ENCODE measurements around the gene IFITM1. TPM values are rescaled to one million over a fixed set of nuclear protein-coding genes. Genes with fewer than 3 reads are reported as not detected.
"Not testable (repeated sequence)": the region's sequence is repeated elsewhere in the genome, so short reads cannot be mapped to it uniquely, and the experiment has no call there.

Gene IFITM1
- total and polyA plus RNA-seq, 2 donors: 206 to 463 TPM

DNA sequence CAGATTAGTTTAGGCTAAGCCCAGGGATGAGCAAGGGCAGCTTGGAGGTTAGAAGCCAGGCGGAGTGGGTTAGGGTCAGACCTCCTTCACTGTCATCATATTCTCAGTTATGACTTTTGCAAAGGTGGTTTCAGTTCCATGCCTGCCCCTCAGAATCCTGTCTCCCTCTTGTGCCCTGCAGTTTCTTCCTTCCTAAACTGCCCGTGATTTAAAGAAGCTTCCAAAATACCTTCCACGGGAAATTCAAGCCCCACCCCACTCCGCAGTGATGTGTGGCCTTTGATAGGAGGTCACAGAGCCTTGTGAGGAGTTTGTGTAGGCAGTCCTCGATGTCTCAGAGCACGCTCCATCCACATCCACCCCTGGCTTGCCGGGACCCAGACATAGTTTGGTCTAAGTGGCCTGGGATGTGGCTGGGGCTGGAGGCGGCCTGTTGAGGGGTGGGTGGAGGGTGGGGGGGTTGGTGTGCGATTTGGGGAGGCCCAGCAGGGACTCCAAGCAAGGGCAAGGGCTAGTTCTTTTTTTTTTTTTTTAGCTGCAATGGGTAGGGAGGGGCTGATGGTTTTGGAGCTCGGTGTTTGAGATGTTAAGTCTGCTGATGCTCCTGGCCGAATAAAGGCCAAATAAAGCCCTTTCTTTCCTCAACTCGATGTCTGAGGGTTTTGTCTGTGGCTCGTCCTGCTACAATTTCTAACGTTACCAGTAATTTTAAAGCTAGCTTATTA, 1.6 kb upstream of the IFITM1 start:
- H3K27ac ChIP-seq (ENCODE audit: low read depth in 1 of 2, low read length in 1 of 2): peak overlapping the region; percentile 23 to 67
- H3K4me1 ChIP-seq (ENCODE audit: control insufficient read depth in 2 of 2, insufficient read depth in 2 of 2, low read length in 2 of 2): peaks cover 32 to 74% of the 10 kb centered on the region in 2 donors
- H3K4me3 ChIP-seq (ENCODE audit: low read length in 2 of 2): no peak overlapping the region
- no peaks in the 10 kb centered on the region for H3K9me3 ChIP-seq (ENCODE audit: control insufficient read depth in 2 of 2, insufficient read depth in 1 of 2, low read length in 1 of 2)
- peaks cover 4 to 31% of the 10 kb centered on the region in 2 donors for H3K27me3 ChIP-seq (ENCODE audit: control insufficient read depth in 2 of 2, insufficient read depth in 1 of 2, low read length in 1 of 2)
- WGBS: 80% methylated on average over 14 of the region's 14 CpGs
- no peaks in the 10 kb centered on the region for H3K36me3 ChIP-seq (ENCODE audit: control insufficient read depth in 2 of 2, insufficient read depth in 2 of 2, low read length in 1 of 2)
- peak in 1 of 9 donors; percentile 38 for DNase-seq (ENCODE audit: low read depth in 6 of 9, low spot score in 9 of 9)

DNA sequence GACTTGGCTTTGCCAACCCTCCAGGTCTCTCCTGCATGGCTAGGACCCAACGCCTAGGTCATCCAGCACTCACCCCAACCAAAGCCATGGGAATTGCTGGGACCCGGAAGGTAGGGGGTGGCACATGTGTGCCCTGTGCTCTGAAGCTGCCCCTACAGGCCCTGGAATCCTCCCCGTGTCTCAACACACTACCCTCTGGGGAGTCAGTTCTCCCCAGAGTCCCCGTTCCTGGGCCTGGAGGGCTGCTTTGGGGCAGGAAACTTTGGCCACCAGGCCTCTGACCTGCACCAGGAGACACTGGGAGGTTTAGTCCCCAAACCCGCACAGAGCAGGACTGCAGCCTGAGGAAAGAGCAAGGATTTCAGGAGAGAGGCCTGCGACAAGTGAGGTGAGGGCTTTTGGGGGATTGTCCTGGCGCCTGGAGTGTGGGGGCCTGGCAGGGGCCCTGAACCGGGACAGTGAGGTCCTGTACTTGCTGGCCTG, 495 bp upstream of the IFITM1 start:
- H3K4me3 ChIP-seq (ENCODE audit: low read length in 2 of 2): peak overlapping the region; percentile 52 to 54
- 62% methylated on average over 8 of the region's 8 CpGs for WGBS
- H3K9me3 ChIP-seq (ENCODE audit: control insufficient read depth in 2 of 2, insufficient read depth in 1 of 2, low read length in 1 of 2): no peaks in the 10 kb centered on the region
- H3K27me3 ChIP-seq (ENCODE audit: control insufficient read depth in 2 of 2, insufficient read depth in 1 of 2, low read length in 1 of 2): peaks cover 4 to 36% of the 10 kb centered on the region in 2 donors
- H3K36me3 ChIP-seq (ENCODE audit: control insufficient read depth in 2 of 2, insufficient read depth in 2 of 2, low read length in 1 of 2): no peaks in the 10 kb centered on the region
- peaks cover 29 to 69% of the 10 kb centered on the region in 2 donors for H3K4me1 ChIP-seq (ENCODE audit: control insufficient read depth in 2 of 2, insufficient read depth in 2 of 2, low read length in 2 of 2)
- no peak for DNase-seq (ENCODE audit: low read depth in 6 of 9, low spot score in 9 of 9)
- peak overlapping the region; percentile 86 to 95 for H3K27ac ChIP-seq (ENCODE audit: low read depth in 1 of 2, low read length in 1 of 2)

DNA sequence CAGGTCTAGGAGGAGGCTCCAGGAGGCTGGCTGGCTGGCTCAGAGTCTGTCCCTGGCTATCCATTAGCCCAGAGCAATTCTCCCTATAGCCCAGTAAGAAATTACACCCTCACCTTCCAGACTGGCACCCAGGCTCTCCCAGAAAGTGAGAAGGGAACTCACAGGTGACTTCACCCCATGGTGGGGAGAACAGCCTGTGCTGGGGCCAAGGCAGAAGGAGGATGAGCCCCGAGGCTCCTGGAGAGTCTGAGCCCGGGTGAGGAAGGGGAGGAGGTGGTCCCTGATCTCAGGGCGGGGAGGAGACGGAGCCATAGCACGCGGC, 675 bp downstream of the IFITM1 start:
- H3K9me3 ChIP-seq (ENCODE audit: control insufficient read depth in 2 of 2, insufficient read depth in 1 of 2, low read length in 1 of 2); H3K36me3 ChIP-seq (ENCODE audit: control insufficient read depth in 2 of 2, insufficient read depth in 2 of 2, low read length in 1 of 2); DNase-seq (ENCODE audit: low read depth in 6 of 9, low spot score in 9 of 9): not testable (repeated sequence)
- 2% methylated on average over 6 of the region's 6 CpGs for WGBS
- Histone ChIP-seq H3K4me3 (ENCODE audit: low read length in 2 of 2) (peak overlapping the region; percentile 52 to 54), H3K4me1 (ENCODE audit: control insufficient read depth in 2 of 2, insufficient read depth in 2 of 2, low read length in 2 of 2) (peaks cover 29 to 61% of the 10 kb centered on the region in 2 donors), H3K27ac (ENCODE audit: low read depth in 1 of 2, low read length in 1 of 2) (peak overlapping the region; percentile 86 to 95), H3K27me3 (ENCODE audit: control insufficient read depth in 2 of 2, insufficient read depth in 1 of 2, low read length in 1 of 2) (peaks cover 4 to 36% of the 10 kb centered on the region in 2 donors)

DNA sequence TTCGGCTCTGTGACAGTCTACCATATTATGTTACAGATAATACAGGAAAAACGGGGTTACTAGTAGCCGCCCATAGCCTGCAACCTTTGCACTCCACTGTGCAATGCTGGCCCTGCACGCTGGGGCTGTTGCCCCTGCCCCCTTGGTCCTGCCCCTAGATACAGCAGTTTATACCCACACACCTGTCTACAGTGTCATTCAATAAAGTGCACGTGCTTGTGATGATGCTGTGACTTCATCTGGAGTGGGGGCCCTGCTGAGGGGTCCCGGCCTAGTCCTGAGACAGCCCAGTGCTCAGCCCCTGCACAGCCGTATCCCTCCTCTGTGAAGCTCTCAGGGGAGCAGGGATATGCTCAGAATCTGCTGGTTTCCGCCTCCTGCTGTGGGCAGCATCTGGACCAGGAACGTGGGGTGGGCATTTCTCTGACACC, 1.2 kb downstream of the IFITM1 start:
- Histone ChIP-seq H3K4me1 (ENCODE audit: control insufficient read depth in 2 of 2, insufficient read depth in 2 of 2, low read length in 2 of 2) (peaks cover 29 to 60% of the 10 kb centered on the region in 2 donors), H3K9me3 (ENCODE audit: control insufficient read depth in 2 of 2, insufficient read depth in 1 of 2, low read length in 1 of 2) (no peaks in the 10 kb centered on the region), H3K27me3 (ENCODE audit: control insufficient read depth in 2 of 2, insufficient read depth in 1 of 2, low read length in 1 of 2) (peaks cover 4 to 34% of the 10 kb centered on the region in 2 donors), H3K36me3 (ENCODE audit: control insufficient read depth in 2 of 2, insufficient read depth in 2 of 2, low read length in 1 of 2) (no peaks in the 10 kb centered on the region), H3K27ac (ENCODE audit: low read depth in 1 of 2, low read length in 1 of 2) (peak overlapping the region; percentile 69 to 80), H3K4me3 (ENCODE audit: low read length in 2 of 2) (peak overlapping the region; percentile 52 to 54)
- WGBS: 68% methylated on average over 9 of the region's 9 CpGs
- DNase-seq (ENCODE audit: low read depth in 6 of 9, low spot score in 9 of 9): peak in 1 of 9 donors; percentile 46

DNA sequence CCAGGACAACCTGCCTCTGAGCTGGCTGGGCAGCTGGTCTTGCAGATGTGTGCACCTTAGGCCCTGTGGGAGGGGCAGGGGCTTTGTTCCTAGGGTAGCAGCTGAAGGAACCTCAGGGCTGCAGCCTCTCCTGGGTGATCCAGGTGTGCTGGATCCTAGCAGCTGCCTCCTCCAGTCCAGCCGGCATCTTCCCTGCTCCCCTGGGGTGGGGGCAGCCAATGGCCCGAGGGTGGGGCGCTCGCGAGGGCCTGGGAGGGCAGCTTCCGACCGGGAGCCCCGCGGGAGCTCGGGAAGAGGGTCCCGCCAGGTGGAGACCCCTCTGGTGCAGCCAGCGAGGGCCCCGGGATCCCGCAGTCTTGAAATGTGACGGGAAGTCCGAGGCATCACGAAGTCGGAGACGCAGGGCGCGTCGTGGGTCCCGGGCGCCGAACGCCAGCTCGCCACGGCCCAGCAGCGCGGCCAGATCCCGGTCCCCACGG, 1.7 kb downstream of the IFITM1 start:
- Histone ChIP-seq H3K36me3 (ENCODE audit: control insufficient read depth in 2 of 2, insufficient read depth in 2 of 2, low read length in 1 of 2) (no peaks in the 10 kb centered on the region), H3K4me3 (ENCODE audit: low read length in 2 of 2) (peak overlapping the region; percentile 52 to 54), H3K27ac (ENCODE audit: low read depth in 1 of 2, low read length in 1 of 2) (peak overlapping the region; percentile 69 to 80), H3K27me3 (ENCODE audit: control insufficient read depth in 2 of 2, insufficient read depth in 1 of 2, low read length in 1 of 2) (peaks cover 4 to 36% of the 10 kb centered on the region in 2 donors), H3K9me3 (ENCODE audit: control insufficient read depth in 2 of 2, insufficient read depth in 1 of 2, low read length in 1 of 2) (no peaks in the 10 kb centered on the region), H3K4me1 (ENCODE audit: control insufficient read depth in 2 of 2, insufficient read depth in 2 of 2, low read length in 2 of 2) (peaks cover 29 to 63% of the 10 kb centered on the region in 2 donors)
- WGBS: 77% methylated on average over 32 of the region's 32 CpGs
- no peak for DNase-seq (ENCODE audit: low read depth in 6 of 9, low spot score in 9 of 9)

DNA sequence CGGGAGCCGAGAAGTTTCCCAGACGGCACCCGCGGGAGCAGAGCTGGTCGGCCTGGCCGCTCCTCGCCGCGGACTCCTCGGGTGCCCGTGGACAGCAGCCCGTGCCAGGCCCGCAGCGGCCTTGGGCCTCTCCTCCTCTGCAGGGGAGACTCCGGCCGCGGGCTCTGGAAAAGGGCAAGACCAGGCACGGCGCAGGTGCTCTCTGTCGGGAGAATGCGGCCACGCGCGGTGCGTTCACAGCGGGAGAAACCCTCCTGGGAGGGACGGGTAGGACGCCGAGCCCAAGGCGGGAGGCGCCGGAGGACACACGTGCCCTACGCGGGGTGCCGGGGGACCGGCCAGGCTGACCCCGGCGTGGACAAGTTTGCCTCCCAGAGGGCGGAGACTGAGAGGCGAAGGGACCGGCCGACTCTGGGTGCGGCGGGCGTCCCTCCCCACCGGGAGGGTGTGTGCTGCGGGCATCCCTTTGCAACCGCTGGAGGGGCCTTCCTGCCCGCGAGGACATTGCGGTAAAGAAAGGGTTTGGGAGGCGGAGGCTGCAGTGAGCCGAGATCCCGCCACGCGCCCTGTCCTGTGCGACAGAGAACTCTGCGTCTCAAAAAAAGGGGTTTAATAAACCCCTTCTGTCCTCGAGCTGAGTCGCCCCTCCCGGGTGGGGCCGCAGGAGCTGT, 2.3 kb downstream of the IFITM1 start:
- no peaks in the 10 kb centered on the region for H3K36me3 ChIP-seq (ENCODE audit: control insufficient read depth in 2 of 2, insufficient read depth in 2 of 2, low read length in 1 of 2)
- peaks cover 29 to 63% of the 10 kb centered on the region in 2 donors for H3K4me1 ChIP-seq (ENCODE audit: control insufficient read depth in 2 of 2, insufficient read depth in 2 of 2, low read length in 2 of 2)
- peak overlapping the region; percentile 47 to 71 for H3K27ac ChIP-seq (ENCODE audit: low read depth in 1 of 2, low read length in 1 of 2)
- H3K4me3 ChIP-seq (ENCODE audit: low read length in 2 of 2): peak overlapping the region; percentile 52 to 54
- DNase-seq (ENCODE audit: low read depth in 6 of 9, low spot score in 9 of 9): peak in 1 of 9 donors; percentile 39
- H3K9me3 ChIP-seq (ENCODE audit: control insufficient read depth in 2 of 2, insufficient read depth in 1 of 2, low read length in 1 of 2): no peaks in the 10 kb centered on the region
- WGBS: 52% methylated on average over 64 of the region's 64 CpGs
- H3K27me3 ChIP-seq (ENCODE audit: control insufficient read depth in 2 of 2, insufficient read depth in 1 of 2, low read length in 1 of 2): peaks cover 4 to 36% of the 10 kb centered on the region in 2 donors

DNA sequence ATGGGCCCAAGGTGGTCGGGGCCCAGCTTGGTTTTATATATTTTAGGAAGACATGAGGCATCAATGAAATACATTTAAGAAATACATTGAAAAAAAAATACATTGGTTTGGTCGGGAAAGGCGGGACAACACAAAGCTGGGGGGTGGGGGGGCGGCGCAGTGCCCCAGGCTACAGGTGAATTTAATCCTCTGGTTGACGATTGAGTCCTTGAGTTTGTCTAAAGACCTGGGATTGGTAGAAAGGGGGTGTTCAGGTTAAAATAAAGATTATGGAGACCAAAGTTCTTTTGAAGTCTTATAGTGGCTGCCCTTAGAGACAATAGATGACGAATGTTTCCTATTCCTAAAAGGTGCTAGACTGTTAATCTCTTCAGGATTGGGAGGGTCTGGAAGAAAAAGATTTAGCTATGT, 3.1 kb downstream of the IFITM1 start:
- DNase-seq (ENCODE audit: low read depth in 6 of 9, low spot score in 9 of 9): no peak
- Histone ChIP-seq H3K9me3 (ENCODE audit: control insufficient read depth in 2 of 2, insufficient read depth in 1 of 2, low read length in 1 of 2) (no peaks in the 10 kb centered on the region), H3K4me1 (ENCODE audit: control insufficient read depth in 2 of 2, insufficient read depth in 2 of 2, low read length in 2 of 2) (peaks cover 29 to 59% of the 10 kb centered on the region in 2 donors), H3K27me3 (ENCODE audit: control insufficient read depth in 2 of 2, insufficient read depth in 1 of 2, low read length in 1 of 2) (peaks cover 4 to 34% of the 10 kb centered on the region in 2 donors), H3K27ac (ENCODE audit: low read depth in 1 of 2, low read length in 1 of 2) (peak overlapping the region in 1 of 2 donors; percentile 71), H3K36me3 (ENCODE audit: control insufficient read depth in 2 of 2, insufficient read depth in 2 of 2, low read length in 1 of 2) (no peaks in the 10 kb centered on the region), H3K4me3 (ENCODE audit: low read length in 2 of 2) (peak overlapping the region; percentile 52 to 54)
- 84% methylated on average over 7 of the region's 7 CpGs for WGBS

DNA sequence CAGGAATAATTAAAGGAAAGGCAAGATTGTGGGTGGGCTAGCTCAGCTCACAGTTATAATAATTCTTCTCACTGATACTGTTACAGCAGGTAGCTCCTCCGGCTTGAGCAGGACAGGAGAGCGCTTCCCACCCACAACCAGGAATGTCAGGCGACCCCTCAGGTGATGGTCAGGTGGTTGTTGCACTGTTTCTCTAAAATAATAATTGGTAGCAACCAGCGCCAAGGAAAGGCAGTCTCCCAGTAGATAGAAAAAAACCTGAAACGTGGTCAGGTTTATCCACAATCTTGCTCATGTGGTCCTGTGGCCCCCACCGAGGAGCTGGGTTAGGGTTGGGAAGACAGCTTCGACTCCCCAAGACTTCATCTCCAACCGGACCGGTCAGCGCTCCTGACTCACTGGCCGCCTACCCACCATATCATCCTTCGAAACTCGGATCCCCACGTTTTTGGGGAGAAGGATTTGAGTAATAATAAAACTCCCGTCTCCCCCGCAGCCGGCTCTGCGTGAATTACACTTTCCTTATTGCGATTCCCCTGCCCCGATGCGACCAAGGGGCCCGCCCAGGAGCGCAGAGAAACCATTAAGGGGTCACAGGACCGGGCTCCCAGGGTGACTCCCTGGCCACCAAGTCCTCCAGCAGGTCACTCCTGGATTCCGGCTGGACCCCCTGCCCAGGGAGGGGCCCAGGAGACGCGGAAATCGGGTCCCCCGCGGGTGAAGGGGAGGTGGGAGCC, 4.0 kb downstream of the IFITM1 start:
- H3K27ac ChIP-seq (ENCODE audit: low read depth in 1 of 2, low read length in 1 of 2): peak overlapping the region in 1 of 2 donors; percentile 23
- peaks cover 4 to 32% of the 10 kb centered on the region in 2 donors for H3K27me3 ChIP-seq (ENCODE audit: control insufficient read depth in 2 of 2, insufficient read depth in 1 of 2, low read length in 1 of 2)
- H3K9me3 ChIP-seq (ENCODE audit: control insufficient read depth in 2 of 2, insufficient read depth in 1 of 2, low read length in 1 of 2); H3K4me3 ChIP-seq (ENCODE audit: low read length in 2 of 2); H3K36me3 ChIP-seq (ENCODE audit: control insufficient read depth in 2 of 2, insufficient read depth in 2 of 2, low read length in 1 of 2); DNase-seq (ENCODE audit: low read depth in 6 of 9, low spot score in 9 of 9): not testable (repeated sequence)
- peaks cover 26 to 52% of the 10 kb centered on the region in 2 donors for H3K4me1 ChIP-seq (ENCODE audit: control insufficient read depth in 2 of 2, insufficient read depth in 2 of 2, low read length in 2 of 2)
- WGBS: 57% methylated on average over 17 of the region's 30 CpGs

Data from thymus (tissue), 11 donors.